ENCODE results near the gene SEC14L1. TPM values are rescaled to one million over a fixed set of nuclear protein-coding genes. Genes with fewer than 3 reads are reported as not detected.

SEC14L1 gene
- total RNA-seq, 1 donor from 2014 or later, result 56.3 TPM

DNA sequence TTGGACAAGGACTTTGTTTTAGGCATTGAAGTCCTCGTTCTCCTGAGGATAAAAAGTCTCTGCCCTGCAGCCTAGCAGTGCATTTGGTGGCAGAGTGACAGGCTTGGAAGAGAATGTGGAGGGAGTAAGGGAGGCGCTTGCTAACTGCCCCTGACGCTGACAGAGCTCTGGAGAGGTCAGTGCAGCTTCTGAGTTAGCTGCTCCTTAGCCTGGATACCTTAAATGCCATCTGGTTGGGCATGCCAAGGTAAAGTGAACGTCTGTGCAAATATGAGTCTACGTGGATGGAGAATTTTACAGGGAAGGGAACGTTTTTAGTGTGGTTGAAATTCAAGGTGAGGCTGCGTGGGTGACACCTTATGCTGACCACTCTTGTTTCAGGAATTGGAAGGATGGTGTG, 44.4 kb downstream of the SEC14L1 start:
- FAIRE-seq, result no peak
- no peak for DNase-seq (ENCODE audit: low spot score in 2 of 2)

- no peak for DNase-seq (ENCODE audit: low spot score in 2 of 2)
- FAIRE-seq, result no peak
Observed at GRCh38 chr17:77186141-77186604, 45.4 kb downstream of the SEC14L1 start.

DNA sequence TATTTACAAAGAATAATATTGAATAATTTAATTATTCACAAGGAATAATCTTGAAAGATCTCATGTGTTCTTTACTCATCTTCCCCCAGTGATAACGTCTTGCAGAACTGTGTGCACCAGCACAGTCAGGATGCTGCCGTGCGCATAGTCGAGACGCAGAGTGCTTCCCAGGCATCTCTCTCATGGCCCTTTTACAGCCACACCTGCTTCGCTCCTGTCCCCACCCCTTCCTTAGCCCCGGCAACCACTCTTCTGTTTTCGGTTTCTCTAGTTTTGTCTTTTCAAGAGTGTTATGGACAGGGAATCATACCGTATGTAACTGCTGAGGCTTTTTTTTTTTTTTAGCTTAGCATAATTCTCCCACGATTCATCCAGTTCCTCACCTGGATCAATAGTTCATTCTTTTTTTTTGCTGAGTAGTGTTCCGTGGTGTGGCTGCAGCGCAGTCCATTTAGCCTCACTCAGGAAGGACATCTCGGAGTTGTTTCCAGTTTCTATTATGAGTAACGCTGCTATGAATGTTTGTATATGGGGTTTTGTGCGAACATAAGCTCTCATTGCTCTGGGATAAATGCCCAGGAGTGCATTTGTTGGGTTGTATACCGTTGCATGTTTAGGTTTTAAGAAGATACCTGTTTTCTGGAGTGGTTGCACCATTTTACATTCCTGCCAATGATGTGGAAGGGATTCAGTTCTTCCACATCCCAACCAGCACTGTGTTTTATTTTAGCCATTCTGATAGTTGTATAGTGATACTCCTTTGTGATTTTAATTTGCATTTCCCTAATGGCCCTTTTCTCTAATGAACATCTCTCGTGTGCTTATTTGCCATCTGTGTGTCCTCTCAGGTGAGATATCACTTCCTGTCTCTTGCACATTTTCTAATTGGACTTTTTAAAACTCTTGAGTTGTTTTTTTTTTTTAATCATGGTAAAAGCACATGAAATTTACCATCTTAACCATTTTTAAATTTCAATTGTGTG, 47.6 kb downstream of the SEC14L1 start:
- DNase-seq (ENCODE audit: low spot score in 2 of 2), result no peak
- no peak for FAIRE-seq

DNA sequence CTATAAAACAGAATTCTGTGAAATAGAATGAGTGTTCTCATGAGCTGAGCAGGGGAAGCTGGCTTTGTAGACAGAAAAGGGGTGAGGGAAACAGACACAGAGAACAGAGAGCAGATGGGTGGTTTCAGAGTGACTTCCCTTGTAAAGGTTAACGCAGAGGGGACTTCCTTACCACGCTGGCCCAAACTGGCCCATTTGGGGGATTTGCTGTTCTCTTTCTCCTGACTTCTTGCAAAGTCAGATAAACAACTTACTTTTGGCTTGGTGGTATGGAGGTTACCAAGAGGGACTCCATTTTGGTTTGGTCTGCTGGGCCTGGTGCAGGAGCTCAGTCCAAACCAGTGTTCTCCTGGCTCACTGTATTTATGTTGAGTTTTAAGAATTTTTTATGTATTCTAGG, 48.4 kb downstream of the SEC14L1 start:
- DNase-seq (ENCODE audit: low spot score in 2 of 2) (no peak), FAIRE-seq (no peak)

GRCh38 chr17:77190576-77190975, 49.8 kb downstream of the SEC14L1 start:
- FAIRE-seq, result no peak

DNA sequence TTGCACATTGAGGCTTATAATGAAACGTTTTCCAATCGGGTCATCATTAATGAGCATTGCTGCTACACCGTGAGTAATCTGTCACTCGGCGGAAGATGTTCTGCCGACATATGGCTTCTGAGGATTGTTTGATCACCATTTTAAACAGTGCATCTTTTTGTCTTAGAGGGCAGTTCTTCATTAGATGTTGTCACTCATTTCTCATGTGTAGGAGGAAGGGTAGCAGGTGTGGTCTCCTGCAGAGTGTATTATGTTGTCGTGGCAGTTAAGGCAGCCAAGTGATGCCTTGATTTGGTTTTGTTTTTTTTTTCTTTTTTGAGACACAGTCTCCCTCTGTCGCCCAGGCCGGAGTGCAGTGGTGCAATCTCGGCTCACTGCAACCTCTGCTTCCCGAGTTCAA, 50.5 kb downstream of the SEC14L1 start:
- DNase-seq (ENCODE audit: low spot score in 2 of 2) (no peak), FAIRE-seq (no peak)

More at GRCh38 chr17:77190576-77190975, 49.8 kb downstream of the SEC14L1 start:
- DNase-seq (ENCODE audit: low spot score in 2 of 2), result no peak

GRCh38 chr17:77193653-77194052, 52.9 kb downstream of the SEC14L1 start:
- DNase-seq (ENCODE audit: low spot score in 2 of 2), result no peak
- FAIRE-seq, result no peak

- FAIRE-seq (no peak), DNase-seq (ENCODE audit: low spot score in 2 of 2) (no peak)
Observed at GRCh38 chr17:77194179-77194578, 53.4 kb downstream of the SEC14L1 start.

DNA sequence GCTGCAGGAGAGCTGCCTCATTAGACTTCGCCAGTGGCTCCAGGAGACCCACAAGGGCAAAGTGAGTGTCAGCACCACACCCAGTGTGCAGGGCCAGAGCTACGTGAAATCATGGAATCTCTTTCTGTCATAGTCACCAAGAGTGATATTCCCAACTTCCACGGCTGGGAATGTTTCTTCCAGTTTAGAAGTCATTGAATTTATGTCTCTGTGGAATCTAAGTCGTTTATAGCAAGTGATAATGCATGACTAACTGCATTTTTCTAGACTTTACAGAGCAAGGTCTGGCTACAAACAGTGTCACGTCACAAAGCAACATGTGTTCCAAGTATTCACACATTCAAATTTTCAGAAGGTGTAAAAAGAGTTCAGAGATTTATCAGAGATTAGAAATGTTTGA, 55.5 kb downstream of the SEC14L1 start:
- FAIRE-seq (no peak), DNase-seq (ENCODE audit: low spot score in 2 of 2) (no peak)

- FAIRE-seq, result no peak
- DNase-seq (ENCODE audit: low spot score in 2 of 2), result no peak
Observed at GRCh38 chr17:77197115-77197514, 56.3 kb downstream of the SEC14L1 start.

DNA sequence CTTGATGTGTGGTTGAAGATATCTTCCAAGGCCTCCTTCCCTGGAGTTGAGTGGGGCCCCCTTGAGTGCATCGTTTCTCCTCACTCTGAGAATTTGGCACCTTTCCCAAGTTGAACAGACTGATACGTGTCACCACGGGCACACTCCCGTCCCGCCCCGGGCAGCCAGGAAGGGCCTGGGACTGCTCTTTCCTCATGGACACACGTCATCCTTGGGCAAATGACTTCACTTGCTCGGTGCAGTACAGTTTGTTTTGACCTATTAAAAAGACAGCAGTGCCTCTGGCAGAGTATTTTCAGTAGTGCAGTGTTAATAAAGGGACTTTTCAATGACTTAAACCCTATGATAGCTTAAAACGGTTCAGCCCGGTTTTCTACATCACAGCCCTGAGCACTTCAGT, 59.9 kb downstream of the SEC14L1 start:
- DNase-seq (ENCODE audit: low spot score in 2 of 2), result no peak
- no peak for FAIRE-seq

DNA sequence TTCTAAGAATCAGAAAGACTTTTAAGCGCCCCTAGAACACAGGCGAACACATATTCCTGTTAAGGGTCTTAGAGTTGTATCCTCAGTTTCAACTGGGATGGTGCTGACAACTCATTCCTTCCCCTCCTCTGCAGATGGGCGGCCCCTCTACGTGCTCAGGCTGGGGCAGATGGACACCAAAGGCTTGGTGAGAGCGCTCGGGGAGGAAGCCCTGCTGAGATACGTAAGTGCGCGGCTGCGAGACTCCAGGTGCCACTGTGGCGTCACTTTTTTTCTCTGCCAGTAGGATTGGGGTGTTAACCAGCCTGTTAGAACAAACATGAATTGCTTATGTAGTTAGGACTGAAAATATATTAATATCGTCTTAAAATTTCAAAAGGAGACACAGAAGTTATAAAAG, 62.7 kb downstream of the SEC14L1 start:
- FAIRE-seq, result no peak
- DNase-seq (ENCODE audit: low spot score in 2 of 2), result no peak

GRCh38 chr17:77203846-77204245, 63.1 kb downstream of the SEC14L1 start:
- no peak for FAIRE-seq
- DNase-seq (ENCODE audit: low spot score in 2 of 2), result no peak

DNA sequence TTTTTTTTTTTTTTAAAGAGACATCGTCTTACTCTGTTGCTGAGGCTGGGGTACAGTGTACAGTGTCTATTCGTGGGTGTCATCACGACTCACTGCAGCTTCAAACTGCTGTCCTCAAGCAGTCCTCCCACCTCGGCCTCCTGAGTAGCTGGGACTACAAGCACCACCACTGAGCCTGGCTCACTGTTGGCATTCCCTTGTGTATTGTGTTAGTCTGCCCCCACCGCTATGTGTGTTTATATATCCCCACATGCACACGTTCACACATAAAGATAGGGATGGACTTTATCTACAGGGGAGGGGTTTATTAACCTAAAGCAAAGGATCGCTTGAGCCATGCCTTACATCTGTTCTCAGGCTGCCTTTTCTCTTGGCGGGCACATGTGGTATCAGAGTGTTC, 63.8 kb downstream of the SEC14L1 start:
- DNase-seq (ENCODE audit: low spot score in 2 of 2), result no peak
- no peak for FAIRE-seq

DNA sequence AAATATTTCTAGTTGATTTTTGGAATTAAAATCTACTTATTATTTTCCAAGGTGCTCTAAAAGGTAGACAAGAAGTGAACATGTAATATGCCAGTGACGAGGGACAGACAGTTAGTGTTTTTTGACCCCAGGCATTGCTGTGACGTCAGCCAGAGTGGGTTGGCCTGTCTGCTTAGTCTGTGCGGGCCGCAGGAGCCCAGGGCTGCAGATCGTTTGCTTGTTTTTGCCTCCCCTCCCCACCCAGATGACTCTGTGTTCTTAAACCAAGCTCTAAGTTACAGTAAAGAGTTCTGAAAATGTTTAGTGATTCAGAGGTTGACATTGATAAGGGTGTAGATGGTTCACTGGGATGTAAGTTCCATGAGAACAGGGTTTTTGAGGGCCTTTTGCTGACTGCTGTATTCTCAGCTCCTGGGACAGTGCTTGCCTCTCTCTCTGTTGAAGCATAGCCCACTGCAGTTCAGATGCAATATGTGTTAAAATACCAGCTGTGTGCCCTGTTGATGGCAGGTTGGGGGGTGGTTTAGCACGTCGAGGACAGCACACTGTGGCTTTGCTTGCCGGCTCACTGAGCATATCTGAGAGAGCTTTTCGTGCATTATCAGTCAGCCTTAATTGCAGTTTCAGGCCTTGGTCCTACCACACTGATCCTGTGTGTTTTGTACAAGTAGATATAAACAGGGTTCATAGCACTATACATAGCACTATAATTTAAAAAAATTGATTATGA, 64.8 kb downstream of the SEC14L1 start:
- DNase-seq (ENCODE audit: low spot score in 2 of 2) (no peak), FAIRE-seq (no peak)

DNA sequence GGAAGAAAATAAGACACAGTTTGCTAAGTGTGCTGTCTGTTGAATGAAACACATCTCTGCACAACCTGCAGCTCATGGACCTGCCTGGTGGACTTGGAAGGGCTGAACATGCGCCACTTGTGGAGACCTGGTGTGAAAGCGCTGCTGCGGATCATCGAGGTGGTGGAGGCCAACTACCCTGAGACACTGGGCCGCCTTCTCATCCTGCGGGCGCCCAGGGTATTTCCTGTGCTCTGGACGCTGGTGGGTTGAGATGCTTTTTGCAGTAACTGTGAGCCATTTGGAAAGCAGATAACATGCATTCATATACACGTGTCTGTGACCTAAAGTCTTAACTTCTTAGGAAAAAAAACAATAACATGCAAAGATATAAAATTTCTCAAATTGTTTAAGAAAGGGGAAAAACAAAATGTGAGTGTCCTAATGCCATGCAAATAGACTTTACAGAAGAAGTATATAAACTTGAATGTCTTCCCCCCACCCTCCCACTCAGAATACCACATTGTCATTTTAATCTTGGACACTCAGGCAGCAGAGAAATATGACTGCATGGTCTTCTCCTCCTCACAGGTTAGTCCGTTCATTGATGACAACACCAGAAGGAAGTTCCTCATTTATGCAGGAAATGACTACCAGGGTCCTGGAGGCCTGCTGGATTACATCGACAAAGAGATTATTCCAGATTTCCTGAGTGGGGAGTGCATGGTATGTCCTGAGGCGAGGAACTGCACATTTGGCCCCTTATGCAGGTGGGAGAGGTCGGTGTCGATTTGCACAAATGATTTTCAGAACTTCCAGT, 65.6 kb downstream of the SEC14L1 start:
- DNase-seq (ENCODE audit: low spot score in 2 of 2) (no peak), FAIRE-seq (no peak)

DNA sequence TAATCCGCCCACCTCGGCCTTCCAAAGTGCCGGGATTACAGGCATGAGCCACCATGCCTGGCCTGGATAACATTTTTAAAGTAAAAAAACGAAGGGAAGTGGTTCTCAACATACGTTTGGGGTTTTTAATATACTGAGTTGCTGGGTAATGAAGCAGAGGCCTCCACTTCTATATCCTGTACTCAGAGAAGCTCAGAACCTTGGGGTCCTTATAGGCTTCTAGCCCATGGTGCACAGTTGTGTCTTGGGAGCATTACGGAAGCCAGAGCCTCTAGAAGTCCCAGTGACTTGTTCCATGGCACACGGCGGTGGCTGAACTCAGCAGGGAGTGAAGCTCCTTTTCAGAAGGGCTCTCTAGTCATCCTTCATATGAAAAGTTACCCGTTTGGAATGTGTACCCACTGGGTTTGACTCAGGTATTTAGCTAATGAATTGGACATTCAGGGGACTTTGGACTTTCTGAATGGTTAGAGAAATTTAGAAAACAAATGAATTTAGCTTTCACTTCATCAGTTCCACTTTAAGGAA, 67.0 kb downstream of the SEC14L1 start:
- DNase-seq (ENCODE audit: low spot score in 2 of 2) (no peak), FAIRE-seq (no peak)

DNA sequence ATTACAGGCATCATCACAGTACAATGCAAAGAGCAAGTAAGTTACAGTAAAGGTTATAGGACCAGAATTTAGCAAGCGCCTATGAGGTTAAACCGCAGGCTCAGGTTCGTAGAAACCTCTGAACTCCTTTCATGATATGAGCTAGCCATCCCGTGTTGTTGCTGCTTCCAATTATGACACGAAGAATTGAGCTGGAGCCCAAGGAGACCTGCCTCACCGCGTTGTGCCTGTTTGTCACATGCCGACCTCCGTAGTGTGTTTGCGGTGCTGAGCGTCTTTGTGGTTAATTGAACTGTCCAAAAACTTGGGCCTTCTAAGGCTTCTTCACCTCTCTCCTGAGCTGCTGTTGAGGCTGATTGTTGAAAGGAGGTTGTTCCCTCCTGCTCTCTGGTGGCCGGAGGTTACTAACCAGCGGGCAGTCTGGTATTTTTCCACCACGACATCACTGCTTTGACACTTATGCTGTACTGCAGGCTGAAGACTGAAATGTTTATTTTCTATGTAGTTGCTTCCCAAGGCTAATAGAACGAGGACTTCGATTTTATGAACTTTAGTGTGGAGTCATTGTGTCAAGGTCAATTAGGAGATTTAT, 67.5 kb downstream of the SEC14L1 start:
- FAIRE-seq, result no peak
- peak in 1 of 2 donors; percentile 45 for DNase-seq (ENCODE audit: low spot score in 2 of 2)

DNA sequence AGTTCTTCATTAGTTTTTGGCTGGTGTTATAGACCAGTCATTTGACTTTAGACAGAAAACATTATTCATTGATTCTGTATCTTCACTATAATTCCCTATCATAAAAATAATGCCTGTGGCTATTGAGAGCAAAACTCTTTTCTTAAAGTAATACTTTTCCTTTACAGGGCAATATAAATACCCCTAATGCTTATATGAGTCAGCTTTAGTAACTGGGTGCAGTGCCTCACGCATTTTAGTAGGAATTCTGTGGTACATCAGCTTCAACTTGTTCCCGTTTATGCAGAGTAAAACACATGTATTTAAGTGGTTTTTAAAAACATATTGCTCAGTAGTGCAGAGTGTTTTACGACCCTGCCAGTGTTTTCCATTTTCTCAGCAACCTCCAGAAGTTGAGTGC, 68.1 kb downstream of the SEC14L1 start:
- FAIRE-seq, result no peak
- no peak for DNase-seq (ENCODE audit: low spot score in 2 of 2)

DNA sequence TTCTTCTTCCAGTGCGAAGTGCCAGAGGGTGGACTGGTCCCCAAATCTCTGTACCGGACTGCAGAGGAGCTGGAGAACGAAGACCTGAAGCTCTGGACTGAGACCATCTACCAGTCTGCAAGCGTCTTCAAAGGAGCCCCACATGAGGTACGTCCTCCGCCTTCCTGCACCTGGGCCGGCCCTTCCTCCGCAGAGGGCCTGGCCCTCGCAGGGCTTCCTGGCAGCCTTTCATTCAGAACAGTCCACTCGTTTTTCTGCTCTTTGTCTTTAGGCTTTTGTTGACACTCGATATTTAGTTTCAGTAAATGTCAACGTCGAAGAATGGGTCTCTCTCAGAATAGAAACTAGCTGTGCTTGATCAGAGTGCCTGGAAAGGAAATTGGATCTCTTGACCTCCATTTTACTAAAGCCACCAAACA, 68.6 kb downstream of the SEC14L1 start:
- FAIRE-seq, result no peak
- DNase-seq (ENCODE audit: low spot score in 2 of 2), result no peak
